H4 (cell line): ENCODE results near the gene TENM4. TPM values are rescaled to one million over a fixed set of nuclear protein-coding genes. Genes with fewer than 3 reads are reported as not detected.

ENCODE experiments used
- DNase-seq: peaks from one replicate; pipeline ENCODE4 v3.0.0-alpha.2; 2015; ENCODE audit warnings: low spot score
- total RNA-seq: library from RNA; depleted of rRNA; stranded (reverse); fragments of >200 nt; shearing (Covaris generic); gene quantifications from 2 replicates; pipeline ENCODE4 v1.2.3, GENCODE V29; 2014

The TENM4 gene
- total RNA-seq, 1 experiment from 2014 or later: 0.31 TPM

DNA sequence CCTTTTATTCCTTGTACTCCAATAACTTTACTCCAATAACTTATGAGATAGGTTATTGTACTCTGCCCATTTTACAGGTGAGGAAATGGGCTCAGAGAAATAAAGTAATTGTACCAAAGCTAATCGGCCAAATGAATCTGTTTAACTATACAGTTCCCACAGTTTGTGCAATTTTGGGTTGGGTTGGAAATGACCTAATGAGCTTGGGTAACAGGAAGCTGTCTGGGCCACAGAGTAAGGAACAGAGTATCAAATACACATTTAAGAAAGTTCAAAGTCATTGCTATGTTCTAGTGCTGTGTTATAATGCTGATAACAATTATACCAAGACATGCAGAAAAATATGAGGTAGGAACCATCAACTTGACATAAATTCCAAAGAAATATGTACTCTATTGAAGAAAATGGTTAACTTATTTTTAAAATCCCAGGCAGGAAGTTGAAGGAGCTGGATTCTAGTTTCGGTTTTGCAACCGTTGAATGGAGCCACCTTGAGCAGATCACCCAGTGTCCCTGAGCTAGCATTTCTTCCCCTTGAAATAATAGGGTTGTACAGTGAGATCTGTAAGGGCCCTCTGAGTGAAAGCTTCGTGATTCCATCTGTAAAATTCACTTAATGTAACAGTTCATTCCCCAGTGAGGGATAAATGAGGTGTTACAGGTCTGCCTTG is 505.3 kb downstream of the TENM4 start:
- no peak for DNase-seq

DNA sequence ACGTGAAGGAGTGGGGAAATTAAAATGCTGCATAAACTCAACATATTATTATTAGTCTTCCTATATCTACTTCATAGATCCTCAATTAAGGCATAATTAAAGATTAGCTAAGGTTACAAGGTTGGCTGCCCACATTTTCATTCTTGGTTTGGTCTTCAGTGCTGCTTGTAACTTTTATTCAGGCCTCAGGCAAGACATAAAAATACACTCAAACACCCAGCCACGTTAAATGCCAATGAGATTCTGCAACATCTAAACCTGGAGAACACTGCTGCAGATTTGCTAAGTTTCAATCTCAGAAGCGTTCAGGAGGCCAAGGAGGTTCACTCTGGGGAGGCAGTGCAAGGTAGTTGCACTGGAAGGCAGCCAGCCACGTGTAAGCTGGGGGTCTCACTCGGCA is 507.5 kb downstream of the TENM4 start:
- no peak for DNase-seq

DNA sequence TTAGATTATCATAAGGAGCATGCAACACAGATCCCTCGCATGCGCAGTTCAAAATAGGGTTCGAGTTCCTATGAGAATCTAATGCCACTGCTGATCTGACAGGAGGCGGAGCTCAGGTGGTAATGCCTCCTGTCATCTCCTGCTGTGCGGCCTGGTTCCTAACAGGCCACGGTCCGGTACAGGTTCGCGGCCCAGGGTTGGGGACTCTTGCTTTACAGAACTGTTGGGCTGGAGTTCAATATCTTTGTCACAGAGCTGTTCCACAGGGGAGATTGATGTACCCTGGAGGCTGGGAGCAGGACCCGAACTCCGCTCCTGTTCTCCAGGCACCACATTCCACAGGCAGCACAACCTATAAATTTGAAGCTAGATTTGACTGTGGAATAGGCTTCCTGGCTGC is 508.1 kb downstream of the TENM4 start:
- no peak for DNase-seq

DNA sequence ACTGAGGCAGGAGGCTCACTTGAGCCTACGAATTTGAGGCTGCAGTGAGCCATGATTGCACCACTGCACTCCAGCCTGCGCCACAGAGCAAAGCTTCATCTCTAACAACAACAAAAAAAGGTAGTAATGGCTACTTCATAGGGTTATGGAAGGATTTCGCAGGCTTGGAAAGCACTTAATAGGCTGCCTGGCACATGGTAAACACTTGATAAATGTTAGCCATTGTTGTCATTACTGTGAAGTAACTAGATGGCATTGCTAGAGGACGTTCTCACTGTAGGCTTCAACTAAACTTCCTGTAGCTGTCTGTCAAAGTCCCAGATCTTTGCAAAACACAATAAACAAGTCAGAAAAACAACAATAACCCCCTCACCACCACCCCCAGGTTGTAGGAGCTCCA is 508.9 kb downstream of the TENM4 start:
- no peak for DNase-seq

DNA sequence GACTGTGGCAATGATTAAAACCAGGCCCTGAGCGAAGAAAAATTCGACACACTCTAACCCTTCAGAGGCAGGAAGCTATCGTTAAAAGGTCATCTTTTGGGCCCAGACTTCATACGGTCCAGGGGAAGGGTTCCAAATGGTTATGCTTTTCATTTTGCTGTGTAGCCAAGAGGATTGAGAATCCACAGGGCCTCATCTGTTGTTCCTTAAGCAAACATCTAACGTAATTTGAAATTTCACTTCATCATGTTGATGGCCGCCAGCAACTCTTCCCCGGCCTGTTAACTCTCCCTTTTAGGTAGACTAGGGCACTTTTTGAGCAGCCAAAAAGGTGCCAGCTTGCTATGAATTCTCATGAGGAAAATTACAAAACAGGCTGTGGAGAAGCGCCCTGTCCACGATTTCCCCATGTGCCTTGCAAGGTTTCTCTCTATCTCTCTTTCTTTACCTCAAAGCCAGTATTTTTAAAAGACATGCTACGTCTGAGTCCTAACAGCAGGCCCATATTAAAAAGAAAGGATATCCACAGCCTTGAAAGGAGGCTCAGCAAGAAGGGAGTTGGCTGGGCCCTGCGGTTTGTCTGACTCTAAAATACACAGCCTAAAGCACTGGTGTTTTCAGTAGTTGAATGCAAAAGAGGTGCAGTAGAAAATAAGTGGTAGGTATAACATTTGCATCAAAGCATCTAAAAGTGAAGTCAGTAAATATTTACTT is 509.9 kb downstream of the TENM4 start:
- no peak for DNase-seq

DNA sequence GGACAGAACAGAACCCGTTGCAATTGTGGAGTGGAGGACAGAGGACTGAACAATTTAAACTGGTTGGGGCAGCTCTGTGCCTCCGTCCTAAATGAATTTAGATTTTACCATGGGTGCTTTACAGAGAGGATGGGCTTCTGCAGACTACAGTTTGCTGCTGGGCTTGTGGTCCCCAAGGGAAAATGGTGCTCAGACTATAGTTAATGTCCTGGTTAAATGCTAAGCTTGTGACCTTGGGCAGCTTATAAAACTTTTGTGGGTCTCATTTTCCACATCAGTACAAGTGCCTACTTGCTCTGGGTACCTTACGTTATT is 511.0 kb downstream of the TENM4 start:
- no peak for DNase-seq

DNA sequence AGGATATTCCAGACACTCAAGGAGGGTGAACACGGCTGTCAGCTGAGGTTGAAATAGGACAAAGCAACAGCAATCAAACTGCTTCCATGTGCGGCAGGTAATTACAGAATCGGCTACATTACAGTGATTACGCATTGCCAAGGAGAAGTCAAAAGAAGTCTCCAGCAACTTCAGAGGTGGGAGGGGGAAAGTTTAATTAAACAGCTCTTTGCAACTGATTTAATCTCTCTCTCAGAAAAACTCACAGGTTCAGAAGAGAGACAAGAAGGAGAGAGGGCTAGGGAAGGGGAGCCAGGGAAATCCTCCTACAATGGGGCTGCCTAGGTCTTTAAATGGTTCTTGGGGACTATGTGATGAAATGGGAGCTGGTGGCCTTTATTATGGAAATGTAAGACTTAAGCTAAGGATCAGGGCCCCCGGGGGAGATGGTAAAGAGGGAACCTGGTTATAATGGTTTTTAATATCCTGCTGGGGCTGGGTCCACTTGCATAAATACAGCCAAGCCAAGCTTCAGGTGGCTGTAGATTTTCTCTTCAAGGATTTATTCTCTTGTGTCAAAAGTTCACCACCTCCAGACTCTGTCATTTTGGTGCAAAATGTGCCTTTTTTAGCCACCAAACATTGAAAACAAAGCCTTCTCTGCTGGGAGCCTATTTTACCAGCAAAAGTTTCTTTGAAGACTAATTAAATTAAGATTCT is 511.5 kb downstream of the TENM4 start:
- no peak for DNase-seq

DNA sequence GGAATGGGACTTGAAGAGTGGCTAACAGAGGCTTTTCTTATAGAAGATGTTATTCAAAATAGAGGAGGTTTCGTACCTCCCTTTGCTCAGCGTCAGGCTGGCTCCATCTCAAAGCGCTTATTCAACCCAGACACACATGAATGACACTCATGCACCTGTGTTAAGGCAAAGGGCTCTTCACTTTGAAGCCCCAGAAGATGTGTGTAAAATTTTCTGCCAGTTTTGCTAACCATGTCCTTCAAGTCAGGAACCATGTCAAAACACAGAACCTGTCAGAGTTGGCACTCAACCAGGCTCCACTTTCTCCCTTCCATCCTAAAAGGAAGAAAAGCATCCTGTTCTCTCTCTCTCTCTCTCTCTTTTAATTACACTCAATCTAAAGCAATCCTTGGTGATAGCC is 513.3 kb downstream of the TENM4 start:
- no peak for DNase-seq

DNA sequence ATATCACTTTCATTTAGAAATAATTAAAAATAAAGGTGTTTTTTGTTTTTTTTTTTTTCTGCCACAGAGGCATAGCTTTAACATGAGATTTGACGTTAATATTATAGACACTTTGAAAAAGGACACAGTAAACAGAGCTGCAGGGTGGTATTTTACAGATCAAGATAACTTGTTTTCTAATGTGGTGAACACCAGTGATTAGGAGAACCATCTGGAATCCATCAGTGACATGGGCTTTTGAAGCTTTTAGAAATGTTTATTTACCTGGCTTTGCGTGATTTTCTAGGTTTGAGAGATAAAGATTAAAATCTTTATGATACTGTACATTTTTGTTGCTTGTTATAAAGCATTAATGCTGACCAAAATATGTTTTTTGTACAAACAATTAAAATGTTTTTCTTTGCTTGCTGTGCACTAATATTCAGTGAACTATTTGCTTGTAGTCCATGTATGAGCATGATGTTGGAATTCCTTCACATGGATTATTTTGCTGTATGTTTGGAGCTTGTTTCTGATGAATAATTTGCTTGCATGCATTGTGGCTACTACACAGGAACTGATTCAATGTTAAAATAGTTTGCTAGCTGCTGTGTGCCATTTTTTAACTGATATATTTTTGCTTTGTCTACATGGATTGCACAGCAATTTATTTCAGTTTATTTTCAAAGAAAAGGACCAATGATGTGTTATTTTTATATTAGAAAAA is 514.0 kb downstream of the TENM4 start:
- DNase-seq: no peak

DNA sequence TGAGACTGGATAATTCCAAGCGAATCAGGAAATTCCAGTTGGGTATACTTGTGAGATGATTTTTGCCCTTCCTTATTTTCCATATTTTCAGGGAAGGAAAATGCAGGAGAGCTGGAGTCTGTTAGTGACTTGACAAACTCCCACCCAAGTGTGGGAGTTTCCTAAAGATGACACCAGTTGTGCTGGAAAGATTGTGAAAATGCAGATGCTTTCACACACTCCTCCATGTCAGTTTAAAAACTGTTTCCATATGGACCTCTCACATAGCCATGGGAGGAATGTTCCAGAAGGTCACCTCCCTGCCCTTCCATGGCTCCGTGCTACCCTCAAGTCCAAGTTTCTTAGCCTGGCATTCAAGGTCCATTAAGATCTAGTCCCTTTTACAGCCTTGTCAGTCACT is 515.4 kb downstream of the TENM4 start:
- DNase-seq: no peak

DNA sequence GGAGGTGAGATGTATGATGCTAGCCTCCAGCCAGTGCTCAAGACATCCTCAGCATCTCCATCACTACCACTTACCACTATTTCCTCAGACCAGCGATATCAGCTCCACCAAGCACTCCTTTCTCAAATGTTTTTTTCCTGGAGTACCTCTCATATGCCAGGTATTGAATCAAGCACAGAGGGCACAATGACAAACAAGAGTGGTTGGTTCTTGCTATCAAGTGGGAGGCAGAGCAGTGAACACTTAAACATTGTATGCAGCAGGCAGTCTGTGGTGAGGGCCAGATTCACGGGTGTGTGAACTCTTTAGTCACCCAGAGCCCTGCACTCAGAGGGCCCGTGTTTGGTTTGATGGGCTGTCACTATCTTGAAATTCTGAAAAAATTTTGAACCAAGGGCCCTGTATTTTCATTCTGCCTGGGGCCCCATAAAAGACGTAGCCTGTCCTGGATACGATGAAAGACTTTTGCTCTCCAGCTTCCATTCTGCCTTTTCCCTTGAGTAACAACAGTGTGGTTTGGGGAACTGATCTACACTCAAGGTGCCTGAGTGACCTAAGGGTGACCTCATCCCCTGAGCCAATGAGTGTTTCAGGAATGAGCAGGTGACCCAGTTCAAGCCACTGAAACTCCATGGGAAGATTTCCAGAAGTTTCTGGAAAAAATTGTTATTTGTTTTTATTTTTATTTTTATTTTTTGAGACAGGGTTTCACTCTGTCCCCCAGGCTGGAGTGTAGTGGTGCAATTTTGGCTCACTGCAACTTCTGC is 517.8 kb downstream of the TENM4 start:
- no peak for DNase-seq

DNA sequence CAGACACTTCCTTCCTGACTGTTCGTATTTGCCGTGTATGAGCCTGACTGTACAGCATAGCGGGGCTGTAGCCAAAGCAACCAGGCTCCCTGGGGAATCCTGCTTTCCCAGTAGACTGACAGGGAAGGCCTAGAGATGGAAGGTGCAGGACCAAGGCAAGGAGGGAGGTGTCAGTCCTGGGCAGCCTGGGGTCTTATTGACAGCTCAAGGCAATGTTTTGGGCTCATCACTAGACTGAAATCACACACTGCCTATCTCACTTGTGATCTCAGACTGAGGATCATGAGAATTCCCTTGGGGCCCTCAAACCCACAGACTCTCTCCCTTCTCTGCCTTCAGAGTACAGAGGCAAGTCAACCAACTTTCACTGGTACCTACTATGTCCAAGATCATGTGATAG is 519.3 kb downstream of the TENM4 start:
- no peak for DNase-seq

DNA sequence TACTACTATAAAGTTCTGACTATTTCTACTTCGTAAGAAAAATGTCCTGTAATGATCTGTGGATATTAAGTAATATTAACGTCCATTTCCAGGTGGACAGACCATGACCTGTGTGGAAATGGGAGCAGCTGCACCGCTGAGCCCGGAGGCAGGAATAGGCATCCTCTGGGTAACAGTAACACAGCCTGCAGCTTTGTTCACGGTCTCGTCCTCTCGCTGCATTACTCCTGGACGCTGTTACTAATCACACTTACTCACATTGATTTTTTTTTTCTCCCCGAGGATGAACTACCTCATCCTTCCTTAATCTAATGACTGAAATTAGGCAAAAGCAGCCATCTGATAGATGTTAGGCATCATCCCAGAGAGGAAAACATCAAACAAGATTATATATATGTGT is 520.5 kb downstream of the TENM4 start:
- no peak for DNase-seq

DNA sequence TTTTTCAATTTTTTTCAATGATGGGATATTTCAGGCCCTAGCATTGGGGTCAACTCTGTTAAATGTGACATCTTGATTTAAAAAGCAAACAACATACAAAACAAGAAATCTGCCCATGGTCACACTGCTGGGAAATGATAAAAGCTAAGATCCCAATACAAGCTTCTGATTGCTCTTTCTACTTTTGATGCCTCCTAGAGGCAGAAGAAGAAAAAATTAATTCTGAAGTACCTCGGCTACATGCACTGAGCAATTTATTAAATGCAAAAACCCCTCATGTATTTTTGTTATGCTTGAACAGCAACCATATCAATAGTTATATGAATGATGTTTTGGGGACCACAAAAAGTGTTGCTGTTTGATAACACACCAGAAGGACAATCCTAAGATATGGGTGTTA is 524.1 kb downstream of the TENM4 start:
- no peak for DNase-seq

DNA sequence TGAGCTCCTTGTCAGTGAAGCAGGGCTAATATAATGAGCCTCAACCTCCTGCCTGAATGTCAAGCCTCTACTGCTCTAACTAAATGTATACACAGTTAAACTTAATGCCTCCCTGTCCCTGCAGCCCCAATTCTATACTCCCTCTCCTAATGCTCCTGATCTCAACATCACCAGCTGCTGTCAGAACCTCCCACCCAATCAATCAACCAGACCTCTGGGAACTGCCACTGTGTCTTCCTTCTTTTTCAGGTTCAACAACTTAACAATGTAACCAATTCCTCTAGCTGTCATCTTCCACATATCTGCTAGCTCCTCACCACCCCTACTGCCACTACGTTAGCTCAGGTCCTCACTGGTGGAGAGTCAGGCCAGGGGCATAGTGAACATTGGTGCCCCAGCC is 526.3 kb downstream of the TENM4 start:
- DNase-seq: no peak

DNA sequence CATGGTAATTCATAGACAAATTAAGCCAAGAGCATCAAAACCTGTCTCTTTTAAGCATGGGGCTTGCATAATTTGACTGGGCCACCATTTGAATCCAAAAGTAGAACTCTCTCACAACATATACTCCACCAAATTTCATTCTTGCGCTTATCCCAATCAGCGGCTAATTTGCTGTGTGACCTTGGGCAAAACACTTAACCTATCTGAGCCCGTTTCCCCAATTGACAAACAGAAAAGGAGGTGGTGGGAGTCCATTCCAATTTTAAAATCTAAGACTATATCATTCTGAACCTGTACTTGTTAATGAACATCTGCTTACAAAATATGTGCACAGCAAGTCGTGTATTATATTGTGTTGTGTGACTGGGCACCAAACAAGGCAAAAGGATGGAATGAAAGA is 528.1 kb downstream of the TENM4 start:
- no peak for DNase-seq

DNA sequence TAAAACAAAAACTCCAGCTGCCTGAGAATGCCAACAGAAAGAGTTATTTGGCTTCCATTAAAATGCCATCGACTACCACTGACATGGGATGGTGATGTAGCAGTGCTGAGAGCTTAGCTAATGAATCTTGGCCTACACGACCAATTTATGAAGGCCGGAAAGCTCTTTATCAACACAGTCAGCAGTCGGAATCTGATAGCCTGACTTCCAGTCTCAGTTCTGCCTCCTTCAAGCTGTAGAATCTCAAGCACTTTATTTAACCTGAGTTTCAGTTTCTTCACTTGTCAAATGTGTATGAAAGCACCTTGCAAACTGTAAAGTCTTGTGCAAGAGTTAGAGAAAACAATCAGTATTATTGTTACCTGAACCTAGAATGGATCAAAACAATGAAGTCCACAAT is 530.5 kb downstream of the TENM4 start:
- no peak for DNase-seq

DNA sequence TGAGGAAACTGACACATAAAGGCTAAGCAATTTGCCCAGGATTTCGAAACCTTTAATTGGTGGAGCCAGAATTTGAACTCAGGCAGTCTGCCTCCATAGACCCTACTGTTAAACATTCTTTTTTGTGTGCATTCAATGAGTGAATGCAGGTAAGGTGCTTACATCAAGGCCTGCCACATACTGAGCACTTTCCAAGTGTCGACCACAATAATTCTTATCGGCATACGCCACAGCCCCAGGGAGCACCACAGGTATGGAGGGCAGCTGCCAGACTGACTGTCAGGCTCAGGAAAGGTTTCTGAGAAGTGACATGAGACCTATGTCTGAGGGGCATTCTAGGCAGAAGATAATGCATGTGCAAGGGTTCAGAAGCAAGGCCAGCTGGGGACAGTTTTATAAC is 531.4 kb downstream of the TENM4 start:
- no peak for DNase-seq

DNA sequence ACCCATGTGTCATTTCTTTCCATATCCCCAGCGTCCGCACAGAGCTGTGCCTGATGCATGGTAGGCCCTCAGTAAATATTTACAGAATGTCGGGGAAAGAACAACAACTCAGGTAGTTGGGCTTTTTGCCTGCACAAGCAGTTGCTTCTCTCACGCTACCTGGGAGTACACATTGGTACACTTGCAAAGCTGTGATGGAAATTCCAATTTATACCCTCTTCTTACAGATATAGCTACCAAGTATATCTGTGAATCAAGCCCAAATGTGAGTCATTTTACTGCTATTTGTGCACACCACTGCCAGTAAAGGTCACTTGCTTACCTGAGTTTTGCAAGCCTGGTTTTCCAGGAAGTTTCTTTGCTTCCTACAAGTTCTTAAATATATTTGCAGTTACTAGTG is 533.2 kb downstream of the TENM4 start:
- no peak for DNase-seq

DNA sequence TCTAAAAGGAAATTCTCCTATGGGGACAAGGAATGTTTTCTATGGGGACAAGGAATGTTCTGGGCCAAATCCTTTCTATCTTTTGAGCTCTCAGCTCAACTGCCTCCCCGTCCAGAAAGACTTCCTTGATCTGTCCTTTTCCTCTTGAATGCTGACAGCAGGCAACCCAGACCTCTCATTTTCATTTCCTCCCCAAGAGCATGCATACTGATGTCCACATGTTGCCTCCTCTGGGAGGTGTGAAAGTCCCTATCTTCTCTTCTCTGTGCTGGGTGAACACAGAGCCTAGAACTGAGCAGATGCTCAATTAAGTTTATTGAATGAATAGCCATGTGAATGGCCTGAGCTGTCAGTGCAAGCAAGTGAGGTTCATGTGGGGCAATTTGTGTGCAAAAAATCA is 534.3 kb downstream of the TENM4 start:
- DNase-seq: no peak

DNA sequence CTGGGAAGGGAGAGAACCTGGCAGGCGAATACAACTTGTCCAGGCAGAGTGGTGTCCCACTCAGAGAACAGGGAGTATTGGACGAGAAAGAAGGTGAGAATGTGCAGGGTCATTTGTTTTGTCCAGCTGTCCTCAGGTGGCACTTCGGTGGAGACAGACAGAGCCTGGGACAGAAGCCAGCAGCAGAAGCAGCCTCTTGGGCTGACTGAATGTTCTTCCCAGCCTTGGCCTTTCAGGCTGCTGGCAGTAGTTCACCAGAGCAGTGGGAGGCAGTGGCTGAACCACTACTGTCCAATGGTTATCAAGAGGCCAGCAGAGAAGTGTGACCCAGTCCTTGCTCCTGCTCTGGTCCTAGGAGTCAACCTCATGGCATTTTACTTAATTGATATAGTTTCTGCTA is 535.1 kb downstream of the TENM4 start:
- DNase-seq: no peak
